Osteoblast (primary cell): Measurements from ENCODE around the gene SSR2. TPM values are rescaled to one million over a fixed set of nuclear protein-coding genes. Genes with fewer than 3 reads are reported as not detected.
A peak's percentile ranks its signal among the peaks of the same experiment; 100 is the strongest.

Experiments used
- DNase-seq: peaks from one replicate; pipeline ENCODE4 v3.0.0; 2011; ENCODE audit warnings: low spot score, mixed read lengths; ENCODE audit not compliant: insufficient read length; ENCODE audit errors: missing footprints
- H2AFZ ChIP-seq: 2 replicates; pipeline ENCODE4 v1.6.0; 2011; ENCODE audit warnings: mild to moderate bottlenecking, low read length
- H3K27ac ChIP-seq: 2 replicates; pipeline ENCODE4 v1.5.1; 2011; ENCODE audit warnings: mild to moderate bottlenecking, low read depth, low read length, moderate library complexity
- H3K27me3 ChIP-seq: 2 replicates; pipeline ENCODE4 v1.6.0; 2012; ENCODE audit warnings: mild to moderate bottlenecking, control low read depth, inconsistent platforms, low read length, moderate library complexity; ENCODE audit not compliant: insufficient read depth
- H3K36me3 ChIP-seq: 2 replicates; pipeline ENCODE4 v1.5.1; 2011; ENCODE audit warnings: mild to moderate bottlenecking, low read length, control low read depth, moderate library complexity; ENCODE audit not compliant: insufficient read depth
- H3K4me1 ChIP-seq: 2 replicates; pipeline ENCODE4 v1.5.1; 2011; ENCODE audit warnings: mild to moderate bottlenecking, low read length, control low read depth, moderate library complexity; ENCODE audit not compliant: insufficient read depth
- H3K4me2 ChIP-seq: 2 replicates; pipeline ENCODE4 v1.6.0; 2011; ENCODE audit warnings: mild to moderate bottlenecking, low read length; ENCODE audit not compliant: insufficient read depth
- H3K4me3 ChIP-seq: fragments of 200-600 bp; sonication (generic); 3 replicates; pipeline ENCODE4 v1.5.1; 2012; ENCODE audit warnings: mild to moderate bottlenecking, low read length, inconsistent platforms; ENCODE audit not compliant: insufficient read depth
- H3K79me2 ChIP-seq: 2 replicates; pipeline ENCODE4 v1.6.0; 2012; ENCODE audit warnings: mild to moderate bottlenecking, low read length, control low read depth, inconsistent platforms; ENCODE audit not compliant: insufficient read depth
- H3K9me3 ChIP-seq: 2 replicates; pipeline ENCODE4 v1.5.1; 2011; ENCODE audit warnings: low read depth, low read length, control low read depth
- H4K20me1 ChIP-seq: 2 replicates; pipeline ENCODE4 v1.6.0; 2012; ENCODE audit warnings: mild to moderate bottlenecking, low read length, control low read depth; ENCODE audit not compliant: insufficient read depth
- total RNA-seq: library from RNA; depleted of rRNA; stranded (reverse); fragments of >200 nt; gene quantifications from 2 replicates; pipeline ENCODE4 v1.2.3, GENCODE V29; 2012
- TF ChIP-seq, protein P1 (sequence below): IDR thresholded peaks from 2 replicates; pipeline ENCODE4 v1.5.1; 2011; ENCODE audit warnings: mild to moderate bottlenecking, low read depth, low read length, moderate library complexity; ENCODE audit errors: extremely low read depth

Gene SSR2
- total RNA-seq, 1 donor: 415 TPM

GRCh38 chr1:156012051-156012817 is 8.5 kb downstream of the SSR2 start:
- Histone ChIP-seq H3K79me2 (peaks cover 17% of the 10 kb centered on the region), H4K20me1 (peaks cover 22% of the 10 kb centered on the region), H3K4me3 (no peak overlapping the region), H3K27ac (no peak overlapping the region), H2AFZ (no peak overlapping the region), H3K9me3 (no peaks in the 10 kb centered on the region), H3K27me3 (no peaks in the 10 kb centered on the region), H3K4me1 (no peaks in the 10 kb centered on the region), H3K36me3 (peaks cover 83% of the 10 kb centered on the region), H3K4me2 (no peak overlapping the region)
- peak; percentile 73 for DNase-seq
- TF ChIP-seq, protein P1, sequence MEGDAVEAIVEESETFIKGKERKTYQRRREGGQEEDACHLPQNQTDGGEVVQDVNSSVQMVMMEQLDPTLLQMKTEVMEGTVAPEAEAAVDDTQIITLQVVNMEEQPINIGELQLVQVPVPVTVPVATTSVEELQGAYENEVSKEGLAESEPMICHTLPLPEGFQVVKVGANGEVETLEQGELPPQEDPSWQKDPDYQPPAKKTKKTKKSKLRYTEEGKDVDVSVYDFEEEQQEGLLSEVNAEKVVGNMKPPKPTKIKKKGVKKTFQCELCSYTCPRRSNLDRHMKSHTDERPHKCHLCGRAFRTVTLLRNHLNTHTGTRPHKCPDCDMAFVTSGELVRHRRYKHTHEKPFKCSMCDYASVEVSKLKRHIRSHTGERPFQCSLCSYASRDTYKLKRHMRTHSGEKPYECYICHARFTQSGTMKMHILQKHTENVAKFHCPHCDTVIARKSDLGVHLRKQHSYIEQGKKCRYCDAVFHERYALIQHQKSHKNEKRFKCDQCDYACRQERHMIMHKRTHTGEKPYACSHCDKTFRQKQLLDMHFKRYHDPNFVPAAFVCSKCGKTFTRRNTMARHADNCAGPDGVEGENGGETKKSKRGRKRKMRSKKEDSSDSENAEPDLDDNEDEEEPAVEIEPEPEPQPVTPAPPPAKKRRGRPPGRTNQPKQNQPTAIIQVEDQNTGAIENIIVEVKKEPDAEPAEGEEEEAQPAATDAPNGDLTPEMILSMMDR: no peak

DNA sequence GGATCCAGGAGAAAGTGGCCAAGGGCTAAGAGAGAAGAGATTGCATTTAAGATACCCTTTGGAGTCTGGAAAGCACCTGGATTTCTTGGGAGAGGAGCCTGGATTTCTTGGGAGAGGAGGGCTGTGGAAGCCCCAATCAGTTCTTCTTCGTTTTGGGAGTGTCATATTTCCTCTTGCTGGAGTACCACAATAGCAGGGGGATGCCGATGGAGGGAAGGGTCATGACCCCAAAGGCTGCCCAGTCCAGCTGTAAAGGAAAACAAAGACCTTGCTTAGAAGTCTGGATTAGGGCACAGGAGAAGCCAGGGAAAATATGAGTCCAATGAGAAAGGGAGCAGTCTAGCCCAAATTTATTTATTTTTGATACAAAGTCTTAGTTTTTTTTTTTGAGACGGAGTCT is 11.3 kb downstream of the SSR2 start:
- no peak for DNase-seq
- H3K27me3 ChIP-seq: no peaks in the 10 kb centered on the region
- no peak overlapping the region for H3K4me2 ChIP-seq
- peaks cover 7% of the 10 kb centered on the region for H3K79me2 ChIP-seq
- H3K4me3 ChIP-seq: no peak overlapping the region
- peaks cover 58% of the 10 kb centered on the region for H3K36me3 ChIP-seq
- no peak overlapping the region for H3K27ac ChIP-seq
- no peak overlapping the region for H2AFZ ChIP-seq
- no peaks in the 10 kb centered on the region for H3K9me3 ChIP-seq
- peaks cover 11% of the 10 kb centered on the region for H4K20me1 ChIP-seq
- H3K4me1 ChIP-seq: no peaks in the 10 kb centered on the region
- TF ChIP-seq, protein P1: no peak

DNA sequence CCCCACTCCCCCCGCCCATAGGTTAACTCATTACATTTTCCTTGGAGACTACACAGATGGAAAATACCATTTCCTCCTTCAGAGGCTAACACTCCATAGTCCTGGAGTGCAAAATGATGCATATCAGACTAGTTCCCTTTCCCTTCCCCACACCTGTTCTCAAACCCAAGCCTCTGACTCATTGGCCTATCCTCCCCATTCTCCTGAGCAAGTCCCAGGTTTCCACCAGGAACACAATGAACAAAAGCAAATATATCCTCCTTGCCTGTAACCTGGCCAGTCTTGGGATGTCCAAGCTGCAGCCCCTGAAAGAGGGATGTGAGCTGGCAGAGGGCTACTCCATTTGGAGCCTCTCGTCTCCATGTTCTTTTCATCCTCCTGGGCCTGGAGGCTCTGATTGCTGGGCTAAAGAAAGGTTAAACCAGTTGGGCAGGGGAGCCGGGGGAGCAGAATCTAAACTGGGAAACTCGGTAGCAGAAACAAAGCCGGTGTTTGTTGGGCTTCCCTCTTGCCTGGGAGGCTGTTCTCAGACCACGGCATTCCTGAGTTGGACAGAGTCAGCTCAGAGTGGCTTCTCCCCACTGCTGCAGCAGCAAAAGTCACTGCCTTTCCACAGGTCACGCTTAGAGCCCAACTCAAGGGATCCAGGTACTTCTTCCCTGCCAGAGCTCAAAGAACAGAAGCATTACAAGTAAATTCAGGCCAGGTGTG is 13.9 kb downstream of the SSR2 start:
- no peak overlapping the region for H3K4me2 ChIP-seq
- H3K79me2 ChIP-seq: peaks cover 3% of the 10 kb centered on the region
- H3K9me3 ChIP-seq: no peaks in the 10 kb centered on the region
- H3K36me3 ChIP-seq: peaks cover 32% of the 10 kb centered on the region
- DNase-seq: peak; percentile 41
- no peak overlapping the region for H2AFZ ChIP-seq
- TF ChIP-seq, protein P1: no peak
- H3K4me1 ChIP-seq: no peaks in the 10 kb centered on the region
- peaks cover 6% of the 10 kb centered on the region for H4K20me1 ChIP-seq
- H3K27ac ChIP-seq: no peak overlapping the region
- no peaks in the 10 kb centered on the region for H3K27me3 ChIP-seq
- no peak overlapping the region for H3K4me3 ChIP-seq
